GM12801 (cell line): Measurements from ENCODE around the gene NT5DC3.

Source experiments
- CTCF ChIP-seq: IDR thresholded peaks from one replicate; pipeline ENCODE4 v1.5.1; 2011; ENCODE audit warnings: control low read depth; ENCODE audit not compliant: insufficient read length; ENCODE audit errors: extremely low read depth

The NT5DC3 gene

GRCh38 chr12:103794309-103795213 lies 46.5 kb downstream of the NT5DC3 start:
- TF ChIP-seq CTCF = no peak

GRCh38 chr12:103793512-103794045 lies 47.5 kb downstream of the NT5DC3 start:
- TF ChIP-seq CTCF = no peak

DNA sequence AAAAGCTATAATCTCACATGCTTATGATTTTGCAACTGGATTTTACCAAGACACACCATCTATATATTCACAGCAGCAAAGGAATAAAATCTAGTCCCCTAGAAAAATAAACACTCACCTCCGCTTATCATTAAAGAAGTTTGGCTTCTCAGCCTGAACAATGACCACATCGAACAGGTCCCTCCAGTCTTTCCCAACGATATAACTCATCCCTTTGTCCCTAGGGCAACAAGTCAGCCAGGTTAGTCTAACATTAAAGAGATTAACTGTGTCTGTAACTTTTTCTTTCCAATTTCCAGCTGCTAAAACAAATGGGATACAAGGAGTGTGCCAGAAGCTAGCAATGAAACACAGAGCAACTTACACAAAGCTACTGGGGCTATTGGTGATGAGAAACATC lies 48.0 kb downstream of the NT5DC3 start:
- no peak for TF ChIP-seq CTCF

GRCh38 chr12:103791350-103791920 lies 49.6 kb downstream of the NT5DC3 start:
- no peak for TF ChIP-seq CTCF

DNA sequence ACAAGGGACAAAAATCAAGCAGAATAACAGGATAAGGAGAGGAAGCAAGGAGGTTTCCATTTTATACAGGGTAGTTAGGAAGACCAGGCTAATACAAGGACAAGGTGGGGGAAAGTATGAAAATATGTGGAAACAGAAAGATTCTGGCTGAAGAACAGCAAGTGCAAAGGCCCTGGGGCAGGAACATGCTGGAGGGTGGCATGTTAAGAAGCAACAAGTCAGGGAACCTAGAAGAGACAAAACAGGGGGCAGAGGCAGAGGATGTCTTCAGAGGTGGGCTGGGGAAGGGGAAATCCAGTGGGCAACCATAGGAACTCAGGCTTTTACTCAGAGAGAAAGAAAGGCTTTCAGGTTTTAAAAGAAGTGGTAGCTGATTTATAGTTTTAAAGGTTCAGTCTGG lies 54.8 kb downstream of the NT5DC3 start:
- no peak for TF ChIP-seq CTCF

DNA sequence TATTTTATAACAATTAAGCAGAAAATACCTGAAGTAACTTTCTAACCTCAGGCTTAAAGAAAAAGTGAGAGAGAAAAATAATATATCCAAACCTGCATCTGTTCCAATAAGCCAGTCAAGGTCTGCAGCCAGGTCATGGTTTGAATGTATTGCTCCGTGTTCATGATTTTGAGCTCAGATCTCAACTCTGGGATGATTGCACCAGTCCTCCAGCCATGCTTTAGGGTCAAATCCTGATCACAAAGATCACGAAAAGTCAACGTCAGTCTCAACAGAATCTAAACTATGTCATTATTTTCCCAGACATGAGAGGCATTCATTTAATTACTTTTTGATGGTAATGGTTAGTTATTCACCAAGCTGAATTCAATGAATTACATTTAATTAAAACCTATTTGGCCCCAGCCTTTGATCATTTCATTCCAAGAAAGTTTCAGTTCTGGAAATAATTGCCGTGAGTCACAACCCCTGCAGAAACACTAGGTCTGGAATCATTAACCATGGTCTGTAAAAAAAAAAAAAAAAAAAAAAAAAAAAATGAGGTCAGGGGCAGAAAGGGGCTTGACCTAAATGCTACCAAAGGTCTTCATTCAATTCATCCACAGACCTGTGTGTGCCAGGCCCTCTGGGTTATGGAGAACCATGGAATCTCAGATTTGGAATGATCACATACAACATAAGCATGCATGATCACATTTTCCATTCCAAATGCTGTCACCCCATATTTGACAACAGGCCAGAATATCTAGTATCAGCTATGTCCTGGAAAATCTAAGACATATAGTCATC lies 55.6 kb downstream of the NT5DC3 start:
- no peak for TF ChIP-seq CTCF
